Cortex of kidney (tissue), 1 donor: ENCODE measurements around the gene FIBCD1.

Experiments used
- DNase-seq: peaks from one replicate; lab custom pipeline; 2025; lab: John Stamatoyannopoulos, UW

FIBCD1 gene

DNA sequence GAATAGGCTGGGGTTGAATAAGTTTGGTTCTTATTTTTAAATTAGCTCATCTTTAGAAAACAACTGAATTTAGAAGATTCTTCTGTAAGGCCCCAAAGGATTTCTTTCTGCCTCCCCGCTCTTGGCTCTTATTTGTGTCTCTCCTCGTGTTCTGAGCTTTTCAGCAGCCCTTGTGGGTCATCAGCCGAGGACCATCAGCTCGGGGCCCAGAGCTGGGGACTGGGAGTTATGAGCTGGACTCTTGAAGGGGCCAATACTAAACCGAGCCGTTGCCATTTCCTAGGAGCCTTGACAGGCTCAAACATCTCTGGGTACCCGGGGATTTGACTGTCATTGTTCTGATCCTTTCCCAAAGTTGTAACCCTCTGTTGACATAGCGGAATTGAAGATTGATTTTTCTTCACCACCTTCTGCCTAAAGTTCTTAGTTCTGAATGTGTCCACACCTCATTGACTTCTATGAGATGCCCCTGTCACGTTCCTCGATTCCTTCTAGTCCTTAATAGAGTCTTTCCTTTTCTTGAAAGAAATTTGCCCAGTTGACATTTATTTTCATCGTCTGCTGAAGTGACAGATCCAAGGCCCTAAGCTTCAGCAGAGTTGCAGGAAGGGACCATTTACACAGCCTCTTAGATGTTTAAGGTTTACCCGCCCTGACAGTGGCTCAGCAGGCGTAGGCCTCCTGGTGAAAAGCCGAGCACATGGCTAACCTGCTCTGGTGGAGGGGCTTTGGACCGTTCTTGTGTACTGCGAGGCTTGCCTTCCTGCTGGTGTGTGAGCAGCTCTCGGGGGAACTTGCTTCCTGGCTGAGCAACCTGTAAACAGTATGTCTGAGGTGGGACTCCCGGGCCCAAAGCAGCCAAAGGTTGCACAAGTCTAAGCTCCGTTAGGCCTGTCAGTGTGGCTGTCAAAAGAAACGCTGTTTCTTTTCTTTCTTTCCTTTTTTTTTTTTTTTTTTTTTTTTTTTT is 80.0 kb downstream of the FIBCD1 start:
- no peak for DNase-seq

DNA sequence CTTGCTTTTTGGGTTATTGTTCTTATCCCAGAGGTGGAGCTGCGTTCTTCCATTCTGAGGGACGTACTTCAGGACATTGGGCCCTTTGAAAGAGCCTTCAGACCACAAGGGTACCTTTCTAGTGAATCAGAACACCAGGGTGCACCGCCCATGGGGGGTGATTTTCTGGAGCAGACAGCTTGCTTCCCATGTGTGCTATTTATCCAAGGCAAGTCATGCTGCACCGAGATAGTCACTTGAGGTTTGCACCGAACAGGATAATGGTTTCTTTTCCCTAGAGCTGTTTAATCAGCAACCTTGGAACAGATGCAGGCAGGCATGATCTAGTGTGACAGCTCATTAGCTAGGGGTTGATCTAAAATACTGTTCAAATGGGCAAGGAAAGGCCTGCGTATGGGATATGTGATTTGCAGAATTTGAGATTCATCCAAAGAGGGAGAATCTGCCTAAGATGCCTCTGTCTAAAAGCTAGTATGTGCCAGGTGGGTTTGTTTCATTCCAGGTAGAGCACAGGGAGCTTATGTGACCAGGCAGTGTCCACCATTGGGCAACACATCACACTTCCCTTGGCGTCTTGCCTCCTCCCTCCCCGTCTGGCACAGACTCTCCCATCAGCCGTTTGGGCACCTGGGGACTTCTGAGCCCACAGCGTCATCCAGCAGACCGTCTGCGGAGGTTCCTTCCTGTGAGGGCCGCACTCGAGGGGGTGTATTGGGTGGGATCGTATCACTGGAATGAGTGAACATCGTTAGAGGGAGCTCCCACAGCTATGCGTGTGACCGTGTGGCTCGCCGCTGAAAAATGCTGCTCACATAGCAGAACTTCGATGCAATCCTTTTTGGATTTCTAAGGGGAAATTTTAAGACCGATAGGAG is 80.9 kb downstream of the FIBCD1 start:
- no peak for DNase-seq

DNA sequence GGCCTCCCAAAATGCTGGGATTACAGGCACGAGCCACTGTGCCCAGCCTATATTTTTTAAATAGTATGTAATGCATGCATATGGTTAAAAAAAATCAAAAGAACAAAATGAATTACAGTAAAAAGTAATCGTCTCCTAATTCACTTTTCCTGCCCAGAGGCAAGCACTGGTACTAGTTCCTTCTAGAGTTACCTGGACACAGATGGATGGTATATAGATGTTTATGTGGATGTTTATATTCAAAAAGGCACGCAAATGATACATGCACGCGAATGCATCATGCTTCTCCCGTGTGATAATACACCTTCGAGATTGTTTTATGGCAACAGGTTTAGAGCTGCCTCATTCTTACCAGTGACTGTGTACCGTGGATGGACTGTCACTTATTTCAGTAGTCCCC is 82.6 kb downstream of the FIBCD1 start:
- DNase-seq = no peak

DNA sequence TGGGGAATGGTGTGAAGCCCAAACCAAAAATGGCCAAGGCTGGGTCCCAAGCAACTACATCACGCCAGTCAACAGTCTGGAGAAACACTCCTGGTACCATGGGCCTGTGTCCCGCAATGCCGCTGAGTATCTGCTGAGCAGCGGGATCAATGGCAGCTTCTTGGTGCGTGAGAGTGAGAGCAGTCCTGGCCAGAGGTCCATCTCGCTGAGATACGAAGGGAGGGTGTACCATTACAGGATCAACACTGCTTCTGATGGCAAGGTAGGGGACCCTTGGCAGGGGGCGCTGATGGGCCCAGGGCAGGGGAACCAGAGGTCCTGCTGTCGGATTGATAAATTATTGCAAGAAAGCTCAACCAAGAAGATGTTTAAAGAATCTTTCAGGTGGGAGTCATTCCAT is 84.2 kb downstream of the FIBCD1 start:
- no peak for DNase-seq

DNA sequence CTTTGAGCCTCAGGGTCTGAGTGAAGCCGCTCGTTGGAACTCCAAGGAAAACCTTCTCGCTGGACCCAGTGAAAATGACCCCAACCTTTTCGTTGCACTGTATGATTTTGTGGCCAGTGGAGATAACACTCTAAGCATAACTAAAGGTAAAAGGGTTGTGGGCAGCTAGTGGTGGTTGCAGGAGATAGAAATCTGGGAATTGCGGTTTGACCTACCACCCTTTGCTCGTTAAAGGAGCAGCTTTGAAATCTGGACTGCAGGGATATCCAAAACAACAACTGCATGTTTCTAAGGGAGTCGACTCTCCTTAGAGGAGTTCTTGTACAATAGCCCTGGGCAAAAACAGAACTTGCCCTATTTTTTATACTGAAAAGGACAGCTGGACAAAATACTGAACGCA is 85.0 kb downstream of the FIBCD1 start:
- no peak for DNase-seq

DNA sequence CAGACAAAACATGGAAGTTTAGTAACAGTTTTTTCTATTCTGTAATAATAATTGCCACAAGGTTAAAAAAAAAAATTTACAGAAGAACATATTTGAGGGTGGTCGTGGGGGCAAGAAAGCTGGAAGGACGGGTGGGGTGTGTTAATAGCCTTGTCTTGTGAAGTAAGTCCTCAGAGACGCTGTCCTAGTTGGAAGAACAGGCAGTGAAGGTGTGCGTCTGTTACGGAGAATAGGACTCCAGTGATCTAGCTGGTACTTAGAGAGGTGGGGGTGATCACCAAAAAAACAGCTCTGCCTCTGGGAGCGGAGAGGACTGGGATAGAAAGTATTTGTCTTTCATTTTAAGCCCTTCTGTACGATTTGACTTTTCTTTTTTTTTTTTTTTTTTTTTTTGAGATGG is 86.2 kb downstream of the FIBCD1 start:
- DNase-seq = no peak
